Esophagus muscularis mucosa (tissue), 3 donors: ENCODE results near the gene SPEF1.
"Not testable (repeated sequence)": the region's sequence is repeated elsewhere in the genome, so short reads cannot be mapped to it uniquely, and the experiment has no call there.

Experiments used
- CTCF ChIP-seq, 3 experiments: fragments of 200-600 bp in 2 of 3; fragments of 450-650 bp in 1 of 3; sonication (generic) in 2 of 3; IDR thresholded peaks; one replicate each; pipeline ENCODE4 v1.5.1; 2017 to 2019; ENCODE audit warnings: antibody characterized with exemption in 3 of 3, mild to moderate bottlenecking in 2 of 3, moderate library complexity in 1 of 3
- POLR2AphosphoS5 ChIP-seq, 2 donors: sonication (generic); formaldehyde crosslinking; IDR thresholded peaks; one replicate each; pipeline ENCODE4 v1.6.1; 2017; ENCODE audit warnings: antibody characterized with exemption in 2 of 2

- TF ChIP-seq CTCF, POLR2AphosphoS5 (IDR thresholded peaks at IDR 0.05): not testable (repeated sequence)
Measured at GRCh38 chr20:3789201-3789600, 8.0 kb upstream of the SPEF1 start.
